HL-60 (cell line): ENCODE measurements around the gene ADCY5.

ENCODE experiments used
- DNase-seq, 2 experiments: peaks; one replicate each; pipeline ENCODE4 v3.0.0-alpha.2; 2010 to 2020; ENCODE audit warnings: low read depth in 1 of 2, low spot score in 1 of 2
- H3K27ac ChIP-seq: fragments of 250-450 bp; sonication (Bioruptor Pico); replicated peaks from 2 replicates; pipeline ENCODE4 v1.5.1; 2020; ENCODE audit warnings: mild to moderate bottlenecking, moderate library complexity
- H3K27me3 ChIP-seq: fragments of 250-450 bp; sonication (Bioruptor Pico); 2 replicates; pipeline ENCODE4 v1.5.1; 2021; ENCODE audit warnings: mild to moderate bottlenecking, moderate library complexity; ENCODE audit not compliant: insufficient read depth, poor library complexity, severe bottlenecking
- H3K4me3 ChIP-seq: replicated peaks from 2 replicates; pipeline ENCODE4 v1.5.1; 2011; ENCODE audit warnings: mild to moderate bottlenecking, control low read depth, low read length; ENCODE audit not compliant: insufficient read depth
- GABPA ChIP-seq: IDR thresholded peaks from 2 replicates; pipeline ENCODE4 v1.6.1; 2012; ENCODE audit warnings: low read depth
- POLR2AphosphoS5 ChIP-seq: IDR thresholded peaks from 2 replicates; pipeline ENCODE4 v1.6.1; 2012; ENCODE audit warnings: low read depth
- SPI1 ChIP-seq: IDR thresholded peaks from 2 replicates; pipeline ENCODE4 v1.6.1; 2012; ENCODE audit warnings: low read depth, mild to moderate bottlenecking, borderline replicate concordance
- TF ChIP-seq, protein P1 (sequence below): IDR thresholded peaks from 2 replicates; pipeline ENCODE4 v1.6.1; 2012; ENCODE audit warnings: low read depth; ENCODE audit not compliant: insufficient replicate concordance
- TF ChIP-seq, protein P2 (sequence below): IDR thresholded peaks from one replicate; pipeline ENCODE4 v1.5.1; 2011; ENCODE audit warnings: low read length, control low read depth, inconsistent platforms; ENCODE audit not compliant: insufficient read depth

ADCY5 gene

DNA sequence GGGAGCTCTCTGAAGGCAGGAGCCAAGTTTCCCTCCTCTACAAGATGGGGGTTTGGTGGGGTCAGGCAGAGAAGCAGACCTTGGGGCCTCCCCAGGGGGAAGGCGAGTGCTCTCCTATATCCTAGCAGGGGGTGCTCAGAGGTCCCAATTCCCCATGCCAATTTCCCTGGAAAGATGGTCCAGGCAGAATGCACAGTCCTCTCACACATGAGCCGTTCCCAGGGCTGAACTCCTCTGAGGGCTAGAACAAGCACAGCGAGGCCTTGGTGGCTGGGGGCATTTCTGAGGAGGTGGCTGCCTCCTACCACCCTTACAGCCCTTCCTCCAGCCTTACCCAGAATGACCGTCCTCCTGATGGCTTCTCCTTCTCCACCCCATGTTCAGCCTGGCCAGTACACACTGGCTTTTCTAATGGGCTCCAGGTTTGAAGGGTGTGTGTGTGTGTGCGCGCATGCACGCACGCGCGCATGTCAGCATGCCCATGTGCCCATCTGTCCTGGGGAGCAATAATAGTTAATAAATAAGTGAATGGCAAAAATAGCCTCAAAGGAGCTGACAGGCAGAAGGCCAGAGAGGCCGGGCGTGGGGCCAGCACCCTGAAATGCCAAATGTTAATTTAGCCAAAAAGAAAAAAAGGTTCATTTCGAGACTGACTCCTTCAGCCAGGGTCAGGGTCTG, 24.4 kb downstream of the ADCY5 start:
- H3K27ac ChIP-seq, result no peak overlapping the region
- DNase-seq, result no peak
- no peak overlapping the region for H3K4me3 ChIP-seq
- TF ChIP-seq, protein P1, sequence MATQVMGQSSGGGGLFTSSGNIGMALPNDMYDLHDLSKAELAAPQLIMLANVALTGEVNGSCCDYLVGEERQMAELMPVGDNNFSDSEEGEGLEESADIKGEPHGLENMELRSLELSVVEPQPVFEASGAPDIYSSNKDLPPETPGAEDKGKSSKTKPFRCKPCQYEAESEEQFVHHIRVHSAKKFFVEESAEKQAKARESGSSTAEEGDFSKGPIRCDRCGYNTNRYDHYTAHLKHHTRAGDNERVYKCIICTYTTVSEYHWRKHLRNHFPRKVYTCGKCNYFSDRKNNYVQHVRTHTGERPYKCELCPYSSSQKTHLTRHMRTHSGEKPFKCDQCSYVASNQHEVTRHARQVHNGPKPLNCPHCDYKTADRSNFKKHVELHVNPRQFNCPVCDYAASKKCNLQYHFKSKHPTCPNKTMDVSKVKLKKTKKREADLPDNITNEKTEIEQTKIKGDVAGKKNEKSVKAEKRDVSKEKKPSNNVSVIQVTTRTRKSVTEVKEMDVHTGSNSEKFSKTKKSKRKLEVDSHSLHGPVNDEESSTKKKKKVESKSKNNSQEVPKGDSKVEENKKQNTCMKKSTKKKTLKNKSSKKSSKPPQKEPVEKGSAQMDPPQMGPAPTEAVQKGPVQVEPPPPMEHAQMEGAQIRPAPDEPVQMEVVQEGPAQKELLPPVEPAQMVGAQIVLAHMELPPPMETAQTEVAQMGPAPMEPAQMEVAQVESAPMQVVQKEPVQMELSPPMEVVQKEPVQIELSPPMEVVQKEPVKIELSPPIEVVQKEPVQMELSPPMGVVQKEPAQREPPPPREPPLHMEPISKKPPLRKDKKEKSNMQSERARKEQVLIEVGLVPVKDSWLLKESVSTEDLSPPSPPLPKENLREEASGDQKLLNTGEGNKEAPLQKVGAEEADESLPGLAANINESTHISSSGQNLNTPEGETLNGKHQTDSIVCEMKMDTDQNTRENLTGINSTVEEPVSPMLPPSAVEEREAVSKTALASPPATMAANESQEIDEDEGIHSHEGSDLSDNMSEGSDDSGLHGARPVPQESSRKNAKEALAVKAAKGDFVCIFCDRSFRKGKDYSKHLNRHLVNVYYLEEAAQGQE, result no peak
- TF ChIP-seq POLR2AphosphoS5, result no peak
- TF ChIP-seq, protein P2, sequence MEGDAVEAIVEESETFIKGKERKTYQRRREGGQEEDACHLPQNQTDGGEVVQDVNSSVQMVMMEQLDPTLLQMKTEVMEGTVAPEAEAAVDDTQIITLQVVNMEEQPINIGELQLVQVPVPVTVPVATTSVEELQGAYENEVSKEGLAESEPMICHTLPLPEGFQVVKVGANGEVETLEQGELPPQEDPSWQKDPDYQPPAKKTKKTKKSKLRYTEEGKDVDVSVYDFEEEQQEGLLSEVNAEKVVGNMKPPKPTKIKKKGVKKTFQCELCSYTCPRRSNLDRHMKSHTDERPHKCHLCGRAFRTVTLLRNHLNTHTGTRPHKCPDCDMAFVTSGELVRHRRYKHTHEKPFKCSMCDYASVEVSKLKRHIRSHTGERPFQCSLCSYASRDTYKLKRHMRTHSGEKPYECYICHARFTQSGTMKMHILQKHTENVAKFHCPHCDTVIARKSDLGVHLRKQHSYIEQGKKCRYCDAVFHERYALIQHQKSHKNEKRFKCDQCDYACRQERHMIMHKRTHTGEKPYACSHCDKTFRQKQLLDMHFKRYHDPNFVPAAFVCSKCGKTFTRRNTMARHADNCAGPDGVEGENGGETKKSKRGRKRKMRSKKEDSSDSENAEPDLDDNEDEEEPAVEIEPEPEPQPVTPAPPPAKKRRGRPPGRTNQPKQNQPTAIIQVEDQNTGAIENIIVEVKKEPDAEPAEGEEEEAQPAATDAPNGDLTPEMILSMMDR, result no peak
- no peak for TF ChIP-seq GABPA
- no peak for TF ChIP-seq SPI1
- peaks cover 7% of the 10 kb centered on the region for H3K27me3 ChIP-seq

- no peak for DNase-seq
- H3K4me3 ChIP-seq, result no peak overlapping the region
- TF ChIP-seq SPI1 (no peak), GABPA (no peak), POLR2AphosphoS5 (no peak)
- TF ChIP-seq, protein P1, result no peak
- H3K27ac ChIP-seq, result no peak overlapping the region
- H3K27me3 ChIP-seq, result peaks cover 7% of the 10 kb centered on the region
These were observed 25.1 kb downstream of the ADCY5 start for GRCh38 chr3:123423806-123424205.

DNA sequence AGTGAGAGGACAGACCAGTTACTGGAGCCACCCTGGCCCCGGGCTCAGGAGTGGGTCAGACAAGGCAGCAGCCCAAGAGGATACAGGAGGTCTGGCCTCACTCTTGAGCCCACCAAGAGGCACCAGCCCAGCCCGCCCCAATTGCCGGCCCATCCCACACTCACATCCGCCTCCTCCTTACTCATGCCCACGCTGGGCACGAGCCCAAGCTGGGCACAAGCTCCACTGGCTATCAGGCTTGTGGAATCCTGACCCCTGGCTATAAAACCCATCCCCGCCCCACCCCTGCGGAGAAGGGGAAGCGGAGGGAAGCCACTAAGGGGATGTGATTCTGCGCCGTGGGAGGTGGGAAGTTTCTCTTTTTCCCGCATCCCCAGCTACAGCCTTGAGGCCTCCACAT, 25.9 kb downstream of the ADCY5 start:
- no peak for DNase-seq
- TF ChIP-seq, protein P1, result no peak
- no peak for TF ChIP-seq SPI1
- no peak for TF ChIP-seq GABPA
- TF ChIP-seq POLR2AphosphoS5, result no peak
- TF ChIP-seq, protein P2, result no peak
- peaks cover 7% of the 10 kb centered on the region for H3K27me3 ChIP-seq
- H3K4me3 ChIP-seq, result no peak overlapping the region
- H3K27ac ChIP-seq, result no peak overlapping the region
